Colonic mucosa (tissue), 4 donors: ENCODE data around the gene GYS1. TPM values are rescaled to one million over a fixed set of nuclear protein-coding genes. Genes with fewer than 3 reads are reported as not detected.

Experiments
- DNase-seq: peaks from one replicate; pipeline ENCODE4 v3.0.0-alpha.2; 2020
- H3K27ac ChIP-seq: fragments of 200-600 bp; one replicate; pipeline ENCODE4 v1.8.0; 2021
- H3K27me3 ChIP-seq: fragments of 200-600 bp; one replicate; pipeline ENCODE4 v1.8.0; 2021
- H3K36me3 ChIP-seq: fragments of 200-600 bp; one replicate; pipeline ENCODE4 v1.8.0; 2021
- H3K4me1 ChIP-seq: fragments of 200-600 bp; one replicate; pipeline ENCODE4 v1.8.0; 2021; ENCODE audit warnings: mild to moderate bottlenecking
- H3K4me3 ChIP-seq: fragments of 200-600 bp; one replicate; pipeline ENCODE4 v1.8.0; 2021
- H3K9ac ChIP-seq, 2 donors: one replicate each; pipeline ENCODE4 v1.7.0; 2013; ENCODE audit warnings: control low read depth in 2 of 2, low read depth in 2 of 2, low read length in 2 of 2
- H3K9me3 ChIP-seq: fragments of 200-600 bp; one replicate; pipeline ENCODE4 v1.8.0; 2021
- intact Hi-C: fragments of 100-400 bp; cut with DNase I; formaldehyde crosslinking; loops from one replicate; pipeline ENCODE4 v1.14.1; 2022
- total RNA-seq, 2 donors: library from RNA; stranded (reverse); fragmentation: NEBNext Ultra II Directional in 1 of 2; extraction: Animal tissue kit (Norgen Biotek cat#: 25700) in 1 of 2; gene quantifications; one replicate each; pipeline ENCODE4 v1.2.1, GENCODE V29; 2021
- TF ChIP-seq, protein P1 (sequence below): fragments of 200-600 bp; IDR thresholded peaks from one replicate; pipeline ENCODE4 v1.8.0; 2022; ENCODE audit warnings: antibody characterized with exemption, mild to moderate bottlenecking
- donor health status: healthy.
- donor health status: DM: no; HTN: no; CAD: no.
- donor health status: DM: no; HTN: no; CAD: no.

The GYS1 gene
- total RNA-seq, 2 donors from 2014 or later = 48.8 to 54.7 TPM

DNA sequence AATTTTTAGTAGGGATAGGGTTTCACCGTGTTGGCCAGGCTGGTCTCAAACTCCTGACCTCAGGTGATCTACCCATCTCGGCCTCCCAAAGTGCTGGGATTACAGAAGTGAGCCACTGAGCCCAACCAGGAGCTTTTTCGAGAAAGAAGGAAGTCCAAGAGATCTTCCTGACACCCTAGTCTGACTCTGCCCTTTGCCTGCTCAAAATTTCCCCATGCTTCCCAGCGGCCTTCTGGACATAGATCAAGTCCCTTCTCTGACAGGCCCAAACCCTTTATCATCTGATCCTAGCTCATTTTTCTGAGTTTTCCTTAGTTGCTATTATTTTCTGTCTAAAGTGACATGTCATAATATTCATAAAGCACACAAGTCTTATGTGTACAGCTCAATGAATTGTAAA is 40.0 kb downstream of the GYS1 start:
- H3K27me3 ChIP-seq = no peaks in the 10 kb centered on the region
- H3K27ac ChIP-seq = no peak overlapping the region
- DNase-seq = no peak
- H3K4me3 ChIP-seq = no peak overlapping the region
- TF ChIP-seq, protein P1, sequence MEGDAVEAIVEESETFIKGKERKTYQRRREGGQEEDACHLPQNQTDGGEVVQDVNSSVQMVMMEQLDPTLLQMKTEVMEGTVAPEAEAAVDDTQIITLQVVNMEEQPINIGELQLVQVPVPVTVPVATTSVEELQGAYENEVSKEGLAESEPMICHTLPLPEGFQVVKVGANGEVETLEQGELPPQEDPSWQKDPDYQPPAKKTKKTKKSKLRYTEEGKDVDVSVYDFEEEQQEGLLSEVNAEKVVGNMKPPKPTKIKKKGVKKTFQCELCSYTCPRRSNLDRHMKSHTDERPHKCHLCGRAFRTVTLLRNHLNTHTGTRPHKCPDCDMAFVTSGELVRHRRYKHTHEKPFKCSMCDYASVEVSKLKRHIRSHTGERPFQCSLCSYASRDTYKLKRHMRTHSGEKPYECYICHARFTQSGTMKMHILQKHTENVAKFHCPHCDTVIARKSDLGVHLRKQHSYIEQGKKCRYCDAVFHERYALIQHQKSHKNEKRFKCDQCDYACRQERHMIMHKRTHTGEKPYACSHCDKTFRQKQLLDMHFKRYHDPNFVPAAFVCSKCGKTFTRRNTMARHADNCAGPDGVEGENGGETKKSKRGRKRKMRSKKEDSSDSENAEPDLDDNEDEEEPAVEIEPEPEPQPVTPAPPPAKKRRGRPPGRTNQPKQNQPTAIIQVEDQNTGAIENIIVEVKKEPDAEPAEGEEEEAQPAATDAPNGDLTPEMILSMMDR = no peak
- H3K36me3 ChIP-seq = no peaks in the 10 kb centered on the region
- H3K9ac ChIP-seq = no peak overlapping the region
- peaks cover 7% of the 10 kb centered on the region for H3K4me1 ChIP-seq
- intact Hi-C loops = no loop called here
- H3K9me3 ChIP-seq = no peaks in the 10 kb centered on the region

DNA sequence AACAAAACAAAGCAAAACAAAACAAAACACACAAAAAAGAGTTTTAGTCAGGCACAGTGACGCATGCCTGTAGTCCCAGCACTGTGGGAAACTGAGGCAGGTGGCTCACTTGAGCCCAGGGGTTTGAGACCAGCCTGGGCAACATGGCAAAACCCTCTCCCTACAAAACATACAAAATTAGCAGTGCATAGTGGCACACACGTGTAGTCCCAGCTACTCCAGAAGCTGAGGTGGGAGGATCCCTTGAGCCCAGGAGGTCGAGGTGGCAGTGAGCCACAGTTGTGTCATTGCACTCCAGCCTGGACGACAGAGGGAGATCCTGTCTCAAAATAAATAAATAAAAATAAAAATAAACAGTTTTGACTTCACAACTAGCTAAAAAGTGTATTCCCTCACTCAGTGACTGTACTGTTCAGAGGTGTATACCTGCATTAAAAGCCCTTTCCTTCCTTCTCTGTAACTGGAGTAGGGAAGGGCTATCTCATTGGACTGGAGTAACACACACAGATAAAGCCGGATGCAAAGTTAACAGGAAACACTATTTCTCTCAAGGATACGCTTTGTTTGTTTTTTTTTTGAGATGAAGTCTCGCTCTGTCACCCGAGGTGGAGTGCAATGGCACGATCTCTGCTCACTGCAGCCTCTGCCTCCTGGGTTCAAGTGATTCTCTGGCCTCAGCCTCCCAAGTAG is 42.1 kb downstream of the GYS1 start:
- Histone ChIP-seq H3K9me3 (no peaks in the 10 kb centered on the region), H3K36me3 (no peaks in the 10 kb centered on the region), H3K4me3 (no peak overlapping the region), H3K4me1 (peaks cover 6% of the 10 kb centered on the region), H3K27me3 (no peaks in the 10 kb centered on the region), H3K27ac (no peak overlapping the region), H3K9ac (no peak overlapping the region)
- intact Hi-C loops = no loop called here
- TF ChIP-seq, protein P1 = no peak
- DNase-seq = no peak

DNA sequence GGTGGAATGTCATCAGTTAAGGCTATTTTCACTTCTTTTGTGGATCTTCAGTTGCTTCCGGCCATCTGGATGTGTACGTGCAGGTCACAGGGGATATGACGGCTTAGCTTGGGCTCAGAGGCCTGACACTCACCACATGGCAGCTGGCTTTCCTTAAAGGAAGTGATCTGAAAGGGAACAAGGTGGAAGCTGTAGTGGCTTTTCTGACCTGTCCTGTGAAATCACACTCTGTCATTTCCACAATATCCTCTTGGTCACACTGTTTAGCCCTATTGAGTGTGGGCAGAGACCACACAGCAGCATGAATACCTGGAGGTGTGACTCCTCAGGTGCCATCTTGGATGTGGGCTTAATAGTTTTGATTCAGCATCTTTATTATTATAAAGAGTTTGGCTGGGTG is 43.0 kb downstream of the GYS1 start:
- Histone ChIP-seq H3K9me3 (no peaks in the 10 kb centered on the region), H3K36me3 (no peaks in the 10 kb centered on the region), H3K9ac (no peak overlapping the region), H3K27me3 (no peaks in the 10 kb centered on the region), H3K27ac (no peak overlapping the region), H3K4me1 (no peaks in the 10 kb centered on the region), H3K4me3 (no peak overlapping the region)
- no peak for DNase-seq
- intact Hi-C loops = no loop called here
- TF ChIP-seq, protein P1 = no peak

DNA sequence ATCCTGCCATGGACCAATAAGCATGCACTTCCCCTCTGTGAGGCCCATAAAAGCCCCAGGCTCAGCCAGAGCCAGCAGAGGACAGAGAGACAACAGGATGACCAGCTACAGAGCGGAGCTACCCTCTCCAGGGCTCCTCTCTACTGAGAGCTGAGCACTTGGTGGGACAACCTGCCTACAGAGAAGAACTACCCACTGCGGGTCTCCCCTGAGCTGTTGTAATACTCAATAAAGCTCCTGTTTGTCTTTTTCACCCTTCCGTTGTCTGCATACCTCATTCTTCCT is 45.9 kb downstream of the GYS1 start:
- DNase-seq = no peak
- Histone ChIP-seq H3K4me1 (no peaks in the 10 kb centered on the region), H3K36me3 (no peaks in the 10 kb centered on the region), H3K4me3 (no peak overlapping the region), H3K9ac (no peak overlapping the region), H3K9me3 (no peaks in the 10 kb centered on the region), H3K27ac (no peak overlapping the region), H3K27me3 (no peaks in the 10 kb centered on the region)
- TF ChIP-seq, protein P1 = no peak
- intact Hi-C loops = no loop called here

DNA sequence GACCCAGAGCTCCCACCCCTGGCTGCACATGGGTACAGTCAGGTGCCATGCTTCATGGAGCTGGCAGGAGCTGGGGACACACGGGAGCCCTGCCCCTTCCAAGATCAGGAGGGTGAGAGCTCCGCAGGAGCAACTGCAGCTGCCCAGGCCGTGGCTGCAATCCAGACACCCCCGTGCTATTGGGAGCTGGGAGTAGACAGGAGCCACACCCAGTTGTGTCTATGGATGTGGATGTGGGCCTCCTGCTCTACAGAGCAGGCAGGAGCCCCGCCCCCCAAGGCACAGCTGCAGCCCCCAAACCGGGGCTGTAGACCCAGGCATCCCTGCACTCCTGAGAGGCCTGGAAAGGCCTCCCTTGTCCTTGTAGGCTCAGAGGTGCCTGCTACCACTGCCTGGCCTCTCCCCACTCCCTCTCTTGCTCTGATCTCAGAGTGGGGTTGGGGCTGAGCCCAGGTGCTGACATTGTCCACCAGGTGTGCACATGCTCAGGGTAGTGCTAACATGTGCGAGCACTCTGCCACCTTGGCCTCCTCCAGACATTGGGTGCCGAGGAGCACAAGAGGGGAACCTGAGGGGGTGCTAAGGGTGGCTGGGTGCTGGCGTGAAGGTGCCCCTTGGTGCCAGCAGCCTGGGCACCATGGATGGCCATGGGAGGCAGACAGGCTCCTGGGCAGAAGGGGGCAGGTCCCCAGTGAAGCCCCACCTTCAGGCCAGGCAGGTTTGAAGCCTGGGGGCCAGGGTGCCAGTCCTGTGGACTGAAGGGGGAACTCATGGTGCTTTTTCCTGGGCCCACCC is 46.4 kb downstream of the GYS1 start:
- no peak overlapping the region for H3K27ac ChIP-seq
- no peak for DNase-seq
- H3K9ac ChIP-seq = no peak overlapping the region
- TF ChIP-seq, protein P1 = no peak
- H3K9me3 ChIP-seq = no peaks in the 10 kb centered on the region
- no peak overlapping the region for H3K4me3 ChIP-seq
- no peaks in the 10 kb centered on the region for H3K4me1 ChIP-seq
- intact Hi-C loops = no loop called here
- no peaks in the 10 kb centered on the region for H3K36me3 ChIP-seq
- H3K27me3 ChIP-seq = no peaks in the 10 kb centered on the region
